ENCODE measurements around the gene CLCNKB.

CLCNKB gene

DNA sequence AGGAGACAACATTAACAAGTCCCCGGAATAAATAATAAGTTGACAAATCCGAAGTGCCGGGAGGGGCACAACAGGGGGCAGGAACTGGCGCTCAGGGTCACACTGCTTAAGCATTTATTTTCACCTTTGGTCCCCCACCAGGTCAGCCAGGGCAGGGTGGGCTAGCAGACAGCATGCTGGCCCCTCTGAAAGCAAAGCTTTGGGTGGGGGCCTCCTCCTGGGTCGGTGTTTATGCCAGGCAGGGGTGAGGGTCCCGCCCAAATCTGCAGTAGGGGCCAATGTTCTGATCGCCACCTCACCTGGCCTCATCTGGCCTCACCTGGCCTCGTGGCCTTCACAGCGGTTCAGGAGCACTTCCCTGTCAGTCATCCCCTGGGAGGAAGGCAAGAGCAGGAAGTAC, 38.1 kb downstream of the CLCNKB start:
- no peak overlapping the region for H3K4me3 ChIP-seq (replicated peaks; ENCODE audit: low read depth, low read length)
- DNase-seq (ENCODE audit: low read depth): no peak
- TF ChIP-seq, protein P1, sequence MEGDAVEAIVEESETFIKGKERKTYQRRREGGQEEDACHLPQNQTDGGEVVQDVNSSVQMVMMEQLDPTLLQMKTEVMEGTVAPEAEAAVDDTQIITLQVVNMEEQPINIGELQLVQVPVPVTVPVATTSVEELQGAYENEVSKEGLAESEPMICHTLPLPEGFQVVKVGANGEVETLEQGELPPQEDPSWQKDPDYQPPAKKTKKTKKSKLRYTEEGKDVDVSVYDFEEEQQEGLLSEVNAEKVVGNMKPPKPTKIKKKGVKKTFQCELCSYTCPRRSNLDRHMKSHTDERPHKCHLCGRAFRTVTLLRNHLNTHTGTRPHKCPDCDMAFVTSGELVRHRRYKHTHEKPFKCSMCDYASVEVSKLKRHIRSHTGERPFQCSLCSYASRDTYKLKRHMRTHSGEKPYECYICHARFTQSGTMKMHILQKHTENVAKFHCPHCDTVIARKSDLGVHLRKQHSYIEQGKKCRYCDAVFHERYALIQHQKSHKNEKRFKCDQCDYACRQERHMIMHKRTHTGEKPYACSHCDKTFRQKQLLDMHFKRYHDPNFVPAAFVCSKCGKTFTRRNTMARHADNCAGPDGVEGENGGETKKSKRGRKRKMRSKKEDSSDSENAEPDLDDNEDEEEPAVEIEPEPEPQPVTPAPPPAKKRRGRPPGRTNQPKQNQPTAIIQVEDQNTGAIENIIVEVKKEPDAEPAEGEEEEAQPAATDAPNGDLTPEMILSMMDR (IDR thresholded peaks at IDR 0.05; ENCODE audit: low read length, missing control alignments): no peak

DNA sequence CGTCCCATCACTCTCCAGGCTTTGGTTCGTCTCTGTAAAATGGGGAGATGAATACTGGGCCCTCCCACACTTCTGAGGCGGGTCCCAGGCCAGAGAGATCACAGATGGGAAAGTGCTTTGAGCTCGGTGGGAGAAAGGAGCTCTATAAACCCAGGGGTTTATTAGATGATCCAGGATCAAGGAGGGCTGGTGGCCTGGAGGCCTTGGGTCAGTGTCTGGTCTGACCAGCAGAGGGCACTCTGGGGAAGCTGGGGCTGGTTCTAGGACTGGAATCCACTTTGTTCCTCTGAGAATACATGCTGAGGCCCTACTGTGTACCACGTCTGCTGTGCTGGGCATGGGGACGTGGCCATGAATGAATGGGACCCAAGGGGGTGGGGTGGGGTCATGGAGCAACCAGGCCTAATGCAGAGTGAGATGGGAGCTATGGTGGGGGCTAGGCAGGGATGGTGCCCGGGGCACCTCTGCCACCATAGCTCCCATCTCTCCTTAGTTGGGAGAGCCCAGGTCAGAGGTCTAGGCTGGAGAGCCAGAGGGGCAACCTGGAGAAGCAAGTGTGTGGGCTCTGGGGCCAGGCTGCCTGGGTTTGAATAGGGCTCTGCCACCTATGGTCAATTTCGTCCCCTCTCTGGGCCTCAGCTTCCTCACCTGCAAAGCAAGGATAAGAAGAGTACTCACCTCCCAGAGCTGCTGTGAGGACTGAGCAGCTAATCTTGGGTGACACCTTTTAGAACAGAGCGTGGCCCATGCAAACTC, 38.9 kb downstream of the CLCNKB start:
- peak; percentile 72 for DNase-seq (ENCODE audit: low read depth)
- H3K4me3 ChIP-seq (replicated peaks; ENCODE audit: low read depth, low read length): no peak overlapping the region
- TF ChIP-seq, protein P1 (IDR thresholded peaks at IDR 0.05; ENCODE audit: low read length, missing control alignments): peak; percentile 98

DNA sequence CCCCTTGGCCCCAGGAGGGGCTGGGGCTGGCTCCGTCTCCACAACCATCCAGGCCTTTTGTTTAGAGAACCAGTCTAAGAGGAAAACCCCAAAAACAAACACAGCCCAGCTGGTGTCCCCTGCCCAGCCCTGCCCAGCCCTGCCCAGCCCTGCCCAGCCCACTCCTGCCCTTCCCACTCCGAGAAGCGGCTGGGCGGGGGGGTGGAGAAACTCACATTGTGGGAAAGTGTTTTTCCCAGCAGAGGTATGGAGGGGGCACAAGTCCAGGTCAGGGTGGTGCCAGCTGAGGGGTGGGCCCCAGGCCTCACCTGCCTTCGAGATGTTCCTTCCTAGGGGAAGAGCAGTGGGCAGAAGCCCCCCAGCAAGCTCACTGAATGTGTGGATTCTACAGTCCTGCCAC, 39.9 kb downstream of the CLCNKB start:
- TF ChIP-seq, protein P1 (IDR thresholded peaks at IDR 0.05; ENCODE audit: low read length, missing control alignments): no peak
- no peak for DNase-seq (ENCODE audit: low read depth)
- H3K4me3 ChIP-seq (replicated peaks; ENCODE audit: low read depth, low read length): no peak overlapping the region

DNA sequence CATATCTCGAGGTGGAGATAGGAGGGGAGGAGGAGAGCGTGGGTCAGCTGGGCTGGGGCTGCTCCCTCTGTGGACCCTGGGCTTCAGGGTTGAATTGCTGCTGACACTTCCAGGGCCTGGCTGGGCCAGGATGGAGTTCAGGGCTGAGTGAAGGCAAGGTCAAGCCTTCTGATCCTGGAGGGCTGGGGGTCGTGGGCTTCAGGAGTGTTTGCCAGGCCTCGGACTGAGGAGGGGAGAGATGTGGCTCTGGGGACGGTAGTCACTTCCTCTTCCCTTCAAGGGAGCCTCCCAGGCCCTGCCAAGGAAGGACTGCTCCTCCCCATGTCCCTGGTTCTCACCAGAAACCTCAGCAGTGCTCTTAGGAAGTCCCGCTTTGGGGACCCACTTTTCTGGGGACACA, 41.9 kb downstream of the CLCNKB start:
- DNase-seq (ENCODE audit: low read depth): no peak
- TF ChIP-seq, protein P1 (IDR thresholded peaks at IDR 0.05; ENCODE audit: low read length, missing control alignments): no peak
- H3K4me3 ChIP-seq (replicated peaks; ENCODE audit: low read depth, low read length): no peak overlapping the region

DNA sequence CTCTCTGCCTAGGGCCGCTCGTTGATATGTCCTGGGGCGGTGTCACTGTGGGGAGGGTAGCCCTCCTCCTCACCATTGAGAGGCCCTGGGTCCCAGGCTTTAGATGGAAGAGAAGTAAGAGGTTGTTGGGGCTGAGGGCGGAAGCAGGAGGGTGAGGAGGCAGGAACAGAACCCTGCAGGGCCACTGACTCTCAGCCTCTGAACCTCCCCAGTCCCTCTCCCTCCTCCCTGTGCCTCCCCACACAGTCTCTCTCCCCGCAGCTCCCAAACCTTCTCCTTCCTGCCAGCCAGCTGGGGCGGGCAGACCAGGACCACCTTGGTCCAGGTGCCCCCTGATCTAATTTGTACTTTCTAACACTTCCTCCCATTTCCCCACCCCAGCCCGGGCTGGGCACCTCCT, 44.2 kb downstream of the CLCNKB start:
- no peak for DNase-seq (ENCODE audit: low read depth)
- TF ChIP-seq, protein P1 (IDR thresholded peaks at IDR 0.05; ENCODE audit: low read length, missing control alignments): no peak
- no peak overlapping the region for H3K4me3 ChIP-seq (replicated peaks; ENCODE audit: low read depth, low read length)

DNA sequence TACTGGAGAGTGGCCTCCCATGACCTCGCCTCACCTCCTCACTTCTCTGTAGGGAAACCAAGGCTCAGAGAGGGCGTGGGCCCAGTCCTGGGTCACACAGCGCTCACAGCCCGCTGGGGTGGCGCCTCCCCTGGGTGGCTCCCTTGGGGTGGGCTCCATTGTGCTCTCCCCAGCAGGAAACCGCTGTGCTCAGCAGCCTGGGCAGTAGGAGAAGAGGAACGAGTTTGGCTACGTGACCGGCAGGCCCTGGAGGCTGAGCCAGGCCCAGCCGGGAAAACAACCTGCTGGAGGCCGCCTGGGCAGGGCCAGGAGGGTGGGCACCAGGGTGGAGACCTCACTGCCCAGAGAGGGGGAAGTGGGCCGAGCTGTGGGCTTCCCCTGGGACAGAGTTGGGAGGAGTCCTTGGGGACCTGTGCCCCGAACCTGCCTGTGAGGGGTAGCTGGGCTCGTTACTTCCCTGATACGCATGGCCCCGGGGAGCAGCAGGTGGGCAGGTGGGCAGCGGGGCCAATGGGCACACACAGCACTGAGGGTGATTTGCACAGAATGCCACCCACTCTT, 44.8 kb downstream of the CLCNKB start:
- TF ChIP-seq, protein P1 (IDR thresholded peaks at IDR 0.05; ENCODE audit: low read length, missing control alignments): no peak
- DNase-seq (ENCODE audit: low read depth): no peak

DNA sequence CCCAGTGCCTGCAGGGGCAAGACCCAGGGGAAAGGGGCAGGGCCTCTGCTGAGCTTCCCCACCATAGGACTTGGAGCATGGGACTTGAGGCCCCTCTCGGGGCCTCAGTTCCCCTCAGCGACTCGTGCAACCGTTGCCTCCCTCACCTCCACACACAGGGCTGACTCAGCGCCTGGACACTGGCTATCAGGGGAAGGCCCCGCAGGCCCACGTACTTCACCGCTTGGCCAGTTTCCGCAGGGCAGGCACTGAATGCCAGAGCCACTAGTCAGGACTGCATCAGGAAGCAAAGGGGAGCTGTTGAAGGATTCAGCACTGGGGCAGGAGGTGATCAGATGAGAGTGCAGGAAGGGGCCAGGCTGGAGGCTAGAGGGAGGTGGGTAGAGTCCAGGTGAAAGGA, 45.4 kb downstream of the CLCNKB start:
- TF ChIP-seq, protein P1 (IDR thresholded peaks at IDR 0.05; ENCODE audit: low read length, missing control alignments): no peak
- peak; percentile 80 for DNase-seq (ENCODE audit: low read depth)

More for the DNA sequence above, 44.8 kb downstream of the CLCNKB start:
- H3K4me3 ChIP-seq (replicated peaks; ENCODE audit: low read depth, low read length): no peak overlapping the region

More for the DNA sequence above, 45.4 kb downstream of the CLCNKB start:
- H3K4me3 ChIP-seq (replicated peaks; ENCODE audit: low read depth, low read length): no peak overlapping the region
